ENCODE data around the gene GNA12. TPM values are rescaled to one million over a fixed set of nuclear protein-coding genes. Genes with fewer than 3 reads are reported as not detected.

The GNA12 gene
- total and polyA plus RNA-seq, 2 experiments from 2014 or later, result 11.2 to 13.8 TPM

- in situ Hi-C loops (cut with MboI), result no loop called here
- peaks cover 28% of the 10 kb centered on the region; the same call in 1 of the 2 replicates for H3F3A ChIP-seq (ENCODE audit: insufficient read depth)
- no peaks in the 10 kb centered on the region for H3K9me3 ChIP-seq (ENCODE audit: low read depth)
- no peak overlapping the region for H3K27ac ChIP-seq
- no peak overlapping the region for H3K4me3 ChIP-seq
- H3K36me3 ChIP-seq (ENCODE audit: low read depth), result peaks cover 16% of the 10 kb centered on the region; the same call in 1 of the 2 replicates
- peaks cover 15% of the 10 kb centered on the region for H3K4me1 ChIP-seq (ENCODE audit: insufficient read depth)
- TF ChIP-seq EZH2phosphoT487 (IDR thresholded peaks at IDR 0.05; ENCODE audit: insufficient read depth, low read depth), result no peak
- no peak for TF ChIP-seq EZH2 (IDR thresholded peaks at IDR 0.05; ENCODE audit: insufficient read depth, poor library complexity, severe bottlenecking)
- no peak overlapping the region for H3K9ac ChIP-seq
- no peak overlapping the region for H3K4me2 ChIP-seq (ENCODE audit: unreplicated experiment)
- peaks cover 100% of the 10 kb centered on the region for H3K79me2 ChIP-seq (ENCODE audit: insufficient read depth)
- no peak for DNase-seq
- H4K20me1 ChIP-seq (ENCODE audit: insufficient read depth), result no peaks in the 10 kb centered on the region
- WGBS, 2 experiments (ENCODE audit: low coverage in 1 of 2, low lambda C conversion rate in 2 of 2, missing lambda C conversion rate in 2 of 2), result 94 to 96% methylated on average over 17 of the region's 17 CpGs
- no peak overlapping the region for H2AFZ ChIP-seq
- no peaks in the 10 kb centered on the region for H3K9me2 ChIP-seq (ENCODE audit: insufficient read depth)
- H3K27me3 ChIP-seq (replicated peaks; ENCODE audit: insufficient read depth), result no peaks in the 10 kb centered on the region
These were observed 49.1 kb downstream of the GNA12 start for GRCh38 chr7:2794836-2795636.

GRCh38 chr7:2792856-2793487, 51.1 kb downstream of the GNA12 start:
- H2AFZ ChIP-seq, result no peak overlapping the region
- no peak overlapping the region for H3K27ac ChIP-seq
- no peaks in the 10 kb centered on the region for H3K27me3 ChIP-seq (replicated peaks; ENCODE audit: insufficient read depth)
- H3K9me3 ChIP-seq (ENCODE audit: low read depth), result no peaks in the 10 kb centered on the region
- peaks cover 15% of the 10 kb centered on the region for H3K4me1 ChIP-seq (ENCODE audit: insufficient read depth)
- H3K9ac ChIP-seq, result no peak overlapping the region
- H3K79me2 ChIP-seq (ENCODE audit: insufficient read depth), result peaks cover 97% of the 10 kb centered on the region
- WGBS, 2 experiments (ENCODE audit: low coverage in 1 of 2, low lambda C conversion rate in 2 of 2, missing lambda C conversion rate in 2 of 2), result 97 to 100% methylated on average over 16 of the region's 16 CpGs
- in situ Hi-C loops (cut with MboI), result no loop called here
- H4K20me1 ChIP-seq (ENCODE audit: insufficient read depth), result no peaks in the 10 kb centered on the region
- TF ChIP-seq EZH2 (IDR thresholded peaks at IDR 0.05; ENCODE audit: insufficient read depth, poor library complexity, severe bottlenecking), result no peak
- no peak for TF ChIP-seq EZH2phosphoT487 (IDR thresholded peaks at IDR 0.05; ENCODE audit: insufficient read depth, low read depth)
- no peaks in the 10 kb centered on the region for H3K9me2 ChIP-seq (ENCODE audit: insufficient read depth)
- DNase-seq, result no peak
- H3K4me3 ChIP-seq, result no peak overlapping the region
- H3F3A ChIP-seq (ENCODE audit: insufficient read depth), result peaks cover 18% of the 10 kb centered on the region; the same call in 1 of the 2 replicates
- peaks cover 16% of the 10 kb centered on the region; the same call in 1 of the 2 replicates for H3K36me3 ChIP-seq (ENCODE audit: low read depth)
- H3K4me2 ChIP-seq (ENCODE audit: unreplicated experiment), result no peak overlapping the region

- no peak for TF ChIP-seq EZH2 (IDR thresholded peaks at IDR 0.05; ENCODE audit: insufficient read depth, poor library complexity, severe bottlenecking)
- no peak for TF ChIP-seq EZH2phosphoT487 (IDR thresholded peaks at IDR 0.05; ENCODE audit: insufficient read depth, low read depth)
- Histone ChIP-seq H3K4me2 (ENCODE audit: unreplicated experiment) (no peak overlapping the region), H3K27ac (no peak overlapping the region), H3K9ac (no peak overlapping the region), H3K4me3 (no peak overlapping the region), H3K27me3 (replicated peaks; ENCODE audit: insufficient read depth) (no peaks in the 10 kb centered on the region), H3K4me1 (ENCODE audit: insufficient read depth) (peaks cover 15% of the 10 kb centered on the region), H3K36me3 (ENCODE audit: low read depth) (peaks cover 16% of the 10 kb centered on the region; the same call in 1 of the 2 replicates), H3K9me3 (ENCODE audit: low read depth) (no peaks in the 10 kb centered on the region), H3K79me2 (ENCODE audit: insufficient read depth) (peaks cover 97% of the 10 kb centered on the region), H3K9me2 (ENCODE audit: insufficient read depth) (no peaks in the 10 kb centered on the region), H2AFZ (no peak overlapping the region), H3F3A (ENCODE audit: insufficient read depth) (peaks cover 18% of the 10 kb centered on the region; the same call in 1 of the 2 replicates), H4K20me1 (ENCODE audit: insufficient read depth) (no peaks in the 10 kb centered on the region)
- WGBS, 2 experiments (ENCODE audit: low coverage in 1 of 2, low lambda C conversion rate in 2 of 2, missing lambda C conversion rate in 2 of 2), result 97% methylated on average over 5 of the region's 5 CpGs
- DNase-seq, result no peak
- in situ Hi-C loops (cut with MboI), result no loop called here
These were observed 51.9 kb downstream of the GNA12 start for GRCh38 chr7:2792235-2792634.

GRCh38 chr7:2791390-2791789, 52.7 kb downstream of the GNA12 start:
- H3K9me3 ChIP-seq (ENCODE audit: low read depth), result no peaks in the 10 kb centered on the region
- DNase-seq, result no peak
- peaks cover 13% of the 10 kb centered on the region; the same call in 1 of the 2 replicates for H3F3A ChIP-seq (ENCODE audit: insufficient read depth)
- H3K9me2 ChIP-seq (ENCODE audit: insufficient read depth), result no peaks in the 10 kb centered on the region
- H2AFZ ChIP-seq, result no peak overlapping the region
- no peak overlapping the region for H3K9ac ChIP-seq
- TF ChIP-seq EZH2phosphoT487 (IDR thresholded peaks at IDR 0.05; ENCODE audit: insufficient read depth, low read depth), result no peak
- no peak for TF ChIP-seq EZH2 (IDR thresholded peaks at IDR 0.05; ENCODE audit: insufficient read depth, poor library complexity, severe bottlenecking)
- H4K20me1 ChIP-seq (ENCODE audit: insufficient read depth), result no peaks in the 10 kb centered on the region
- WGBS, 2 experiments (ENCODE audit: low coverage in 1 of 2, low lambda C conversion rate in 2 of 2, missing lambda C conversion rate in 2 of 2), result 98 to 100% methylated on average over 4 to 5 of the region's 5 CpGs
- H3K27ac ChIP-seq, result no peak overlapping the region
- H3K4me3 ChIP-seq, result no peak overlapping the region
- no peak overlapping the region for H3K4me2 ChIP-seq (ENCODE audit: unreplicated experiment)
- H3K27me3 ChIP-seq (replicated peaks; ENCODE audit: insufficient read depth), result no peaks in the 10 kb centered on the region
- in situ Hi-C loops (cut with MboI), result no loop called here
- peaks cover 16% of the 10 kb centered on the region; the same call in 1 of the 2 replicates for H3K36me3 ChIP-seq (ENCODE audit: low read depth)
- peaks cover 8% of the 10 kb centered on the region for H3K4me1 ChIP-seq (ENCODE audit: insufficient read depth)
- H3K79me2 ChIP-seq (ENCODE audit: insufficient read depth), result peaks cover 97% of the 10 kb centered on the region

Measured in GM23248 (cell line).